Cardiac muscle cell (in vitro differentiated cells and primary cell): ENCODE data around the gene ARHGEF33. TPM values are rescaled to one million over a fixed set of nuclear protein-coding genes. Genes with fewer than 3 reads are reported as not detected.

ENCODE experiments used
- DNase-seq, 2 donors: peaks; one replicate each; pipeline versions ENCODE4 v3.0.0 to v3.0.0-alpha.2; 2010 to 2017; ENCODE audit warnings: low read depth in 1 of 2, low spot score in 1 of 2
- H3K27ac ChIP-seq: fragments of 200-600 bp; sonication (generic); 2 replicates; pipeline ENCODE4 v1.5.1; 2016
- H3K27me3 ChIP-seq: fragments of 200-600 bp; sonication (generic); 2 replicates; pipeline ENCODE4 v1.6.0; 2016; ENCODE audit warnings: control low read depth
- H3K36me3 ChIP-seq: fragments of 200-600 bp; sonication (generic); 2 replicates; pipeline ENCODE4 v1.5.1; 2016; ENCODE audit warnings: control low read depth
- H3K4me1 ChIP-seq: fragments of 200-600 bp; sonication (generic); 2 replicates; pipeline ENCODE4 v1.8.1; 2017; ENCODE audit warnings: low read depth, mild to moderate bottlenecking, mixed run types
- H3K4me3 ChIP-seq: fragments of 200-600 bp; sonication (generic); 2 replicates; pipeline ENCODE4 v1.5.1; 2016; ENCODE audit warnings: mild to moderate bottlenecking
- H3K9me3 ChIP-seq: fragments of 200-600 bp; sonication (generic); 2 replicates; pipeline ENCODE4 v1.5.1; 2017; ENCODE audit warnings: low read depth, mild to moderate bottlenecking, control low read depth
- CTCF ChIP-seq: IDR thresholded peaks from 2 replicates; pipeline ENCODE4 v1.5.1; 2012; ENCODE audit warnings: low read depth, mild to moderate bottlenecking, low read length
- polyA plus RNA-seq: library from polyadenylated mRNA; unstranded; fragments of >200 nt; fragmentation: Nextera tagmentation; extraction: Ambion mirVana; gene quantifications from 2 replicates; pipeline ENCODE4 v1.2.1, GENCODE V29; 2016
- total RNA-seq: library from RNA; depleted of rRNA; stranded (reverse); fragments of >200 nt; gene quantifications from 2 replicates; pipeline ENCODE4 v1.2.3, GENCODE V29; 2016

The ARHGEF33 gene
- total and polyA plus RNA-seq, 2 experiments from 2014 or later: 1.0 TPM

- no peaks in the 10 kb centered on the region for H3K36me3 ChIP-seq
- DNase-seq: no peak
- H3K27me3 ChIP-seq: no peaks in the 10 kb centered on the region
These were observed 77.0 kb downstream of the ARHGEF33 start for GRCh38 chr2:38966678-38967077.

GRCh38 chr2:38968021-38968420 lies 78.3 kb downstream of the ARHGEF33 start:
- H3K9me3 ChIP-seq: no peaks in the 10 kb centered on the region
- no peak for DNase-seq
- H3K36me3 ChIP-seq: no peaks in the 10 kb centered on the region
- peaks cover 9% of the 10 kb centered on the region for H3K4me1 ChIP-seq
- no peaks in the 10 kb centered on the region for H3K27me3 ChIP-seq
- no peak for TF ChIP-seq CTCF
- no peak overlapping the region for H3K4me3 ChIP-seq
- no peak overlapping the region for H3K27ac ChIP-seq

More at GRCh38 chr2:38966678-38967077, 77.0 kb downstream of the ARHGEF33 start:
- Histone ChIP-seq H3K27ac (no peak overlapping the region), H3K9me3 (no peaks in the 10 kb centered on the region), H3K4me1 (no peaks in the 10 kb centered on the region), H3K4me3 (no peak overlapping the region)
- no peak for TF ChIP-seq CTCF

- no peaks in the 10 kb centered on the region for H3K9me3 ChIP-seq
- H3K27ac ChIP-seq: no peak overlapping the region
- peaks cover 27% of the 10 kb centered on the region for H3K4me1 ChIP-seq
- no peak for TF ChIP-seq CTCF
- no peaks in the 10 kb centered on the region for H3K27me3 ChIP-seq
- no peaks in the 10 kb centered on the region for H3K36me3 ChIP-seq
- DNase-seq: no peak
- H3K4me3 ChIP-seq: no peak overlapping the region
These were observed 81.7 kb downstream of the ARHGEF33 start for GRCh38 chr2:38971377-38971776.

- no peaks in the 10 kb centered on the region for H3K9me3 ChIP-seq
- DNase-seq: no peak
- H3K4me3 ChIP-seq: no peak overlapping the region
- H3K27ac ChIP-seq: peak overlapping the region; percentile 47
- no peaks in the 10 kb centered on the region for H3K27me3 ChIP-seq
- H3K4me1 ChIP-seq: peaks cover 27% of the 10 kb centered on the region
- no peaks in the 10 kb centered on the region for H3K36me3 ChIP-seq
- no peak for TF ChIP-seq CTCF
These were observed 83.6 kb downstream of the ARHGEF33 start for GRCh38 chr2:38973266-38973665.

- H3K27ac ChIP-seq: peak overlapping the region; percentile 68
- H3K4me3 ChIP-seq: no peak overlapping the region
- H3K9me3 ChIP-seq: no peaks in the 10 kb centered on the region
- H3K4me1 ChIP-seq: peaks cover 27% of the 10 kb centered on the region
- TF ChIP-seq CTCF: no peak
- DNase-seq: no peak
- no peaks in the 10 kb centered on the region for H3K27me3 ChIP-seq
- H3K36me3 ChIP-seq: no peaks in the 10 kb centered on the region
These were observed 85.4 kb downstream of the ARHGEF33 start for GRCh38 chr2:38975042-38975441.

- no peak overlapping the region for H3K4me3 ChIP-seq
- no peak for TF ChIP-seq CTCF
- no peaks in the 10 kb centered on the region for H3K36me3 ChIP-seq
- H3K9me3 ChIP-seq: no peaks in the 10 kb centered on the region
- no peak overlapping the region for H3K27ac ChIP-seq
- DNase-seq: no peak
- H3K27me3 ChIP-seq: no peaks in the 10 kb centered on the region
- peaks cover 31% of the 10 kb centered on the region for H3K4me1 ChIP-seq
These were observed 87.4 kb downstream of the ARHGEF33 start for GRCh38 chr2:38977047-38977446.
